Peyer's patch (tissue), 4 donors: ENCODE results near the gene DAAM2. TPM values are rescaled to one million over a fixed set of nuclear protein-coding genes. Genes with fewer than 3 reads are reported as not detected.

Experiments
- DNase-seq, 3 donors: peaks; one replicate each; pipeline ENCODE4 v3.0.0-alpha.2; 2017 to 2019
- H3K27ac ChIP-seq, 4 donors: fragments of 200-600 bp; sonication (generic); one replicate each; pipeline ENCODE4 v1.5.1; 2016 to 2019
- H3K27me3 ChIP-seq, 2 donors: fragments of 200-600 bp; sonication (generic); one replicate each; pipeline ENCODE4 v1.5.1; 2019
- H3K36me3 ChIP-seq, 3 donors: fragments of 200-600 bp; sonication (generic); one replicate each; pipeline ENCODE4 v1.5.1; 2016 to 2019
- H3K4me1 ChIP-seq, 4 donors: fragments of 200-600 bp; sonication (generic); one replicate each; pipeline ENCODE4 v1.5.1; 2016 to 2019
- H3K4me3 ChIP-seq, 4 donors: fragments of 200-600 bp; sonication (generic); 1 replicate in 3 of 4; 2 replicates in 1 of 4; pipeline ENCODE4 v1.5.1; 2016 to 2019; ENCODE audit warnings: mild to moderate bottlenecking in 1 of 4
- H3K9me3 ChIP-seq, 4 donors: fragments of 200-600 bp; sonication (generic); one replicate each; pipeline ENCODE4 v1.5.1; 2016 to 2019; ENCODE audit warnings: mild to moderate bottlenecking in 1 of 4
- CTCF ChIP-seq, 6 experiments: fragments of 450-650 bp in 4 of 6; fragments of 200-600 bp in 2 of 6; sonication (generic) in 1 of 6; IDR thresholded peaks; one replicate each; pipeline ENCODE4 v1.5.1; 2017 to 2019; ENCODE audit warnings: antibody characterized with exemption in 6 of 6, mild to moderate bottlenecking in 3 of 6, moderate library complexity in 1 of 6
- POLR2A ChIP-seq, 2 donors: fragments of 450-650 bp; IDR thresholded peaks; one replicate each; pipeline ENCODE4 v1.5.1; 2017; ENCODE audit warnings: antibody characterized with exemption in 2 of 2, mild to moderate bottlenecking in 2 of 2, moderate library complexity in 2 of 2
- total RNA-seq, 4 donors: library from RNA; depleted of rRNA; stranded (reverse); fragments of >200 nt; gene quantifications; one replicate each; pipeline ENCODE4 v1.1.0, GENCODE V29; 2016

The DAAM2 gene
- total RNA-seq, 4 donors from 2014 or later = 8.8 to 178 (median 22.5) TPM

- Histone ChIP-seq H3K36me3 (no peaks in the 10 kb centered on the region), H3K4me3 (no peak overlapping the region), H3K27me3 (no peaks in the 10 kb centered on the region), H3K27ac (peak overlapping the region in 1 of 4 donors; percentile 11), H3K4me1 (peaks cover 0 to 10% (median 0%) of the 10 kb centered on the region in 4 donors), H3K9me3 (no peaks in the 10 kb centered on the region)
- DNase-seq = no peak
- TF ChIP-seq POLR2A (IDR thresholded peaks at IDR 0.05) (no peak), CTCF (IDR thresholded peaks at IDR 0.05) (no peak)
Measured at GRCh38 chr6:39952167-39952566, 160.0 kb downstream of the DAAM2 start.

- no peaks in the 10 kb centered on the region for H3K9me3 ChIP-seq
- no peak overlapping the region for H3K27ac ChIP-seq
- TF ChIP-seq POLR2A (IDR thresholded peaks at IDR 0.05) = no peak
- no peak for TF ChIP-seq CTCF (IDR thresholded peaks at IDR 0.05)
- H3K4me1 ChIP-seq = peaks cover 0 to 6% (median 0%) of the 10 kb centered on the region in 4 donors
- H3K36me3 ChIP-seq = no peaks in the 10 kb centered on the region
- H3K27me3 ChIP-seq = no peaks in the 10 kb centered on the region
- no peak overlapping the region for H3K4me3 ChIP-seq
- no peak for DNase-seq
Measured at GRCh38 chr6:39953076-39953618, 161.0 kb downstream of the DAAM2 start.

Other genes starting within 250 kb of the DAAM2 start
- gene KIF6, start 67.0 kb upstream of the DAAM2 start, total RNA-seq = under 1 TPM in 1 of 4 donors, not detected in 3; 0.83 TPM
- 10 to 100 TPM; 32.2 to 62.0 (median 53.6) TPM for gene MOCS1, start 142.1 kb downstream of the DAAM2 start, total RNA-seq